ENCODE measurements around the gene FLYWCH1.

FLYWCH1 gene

DNA sequence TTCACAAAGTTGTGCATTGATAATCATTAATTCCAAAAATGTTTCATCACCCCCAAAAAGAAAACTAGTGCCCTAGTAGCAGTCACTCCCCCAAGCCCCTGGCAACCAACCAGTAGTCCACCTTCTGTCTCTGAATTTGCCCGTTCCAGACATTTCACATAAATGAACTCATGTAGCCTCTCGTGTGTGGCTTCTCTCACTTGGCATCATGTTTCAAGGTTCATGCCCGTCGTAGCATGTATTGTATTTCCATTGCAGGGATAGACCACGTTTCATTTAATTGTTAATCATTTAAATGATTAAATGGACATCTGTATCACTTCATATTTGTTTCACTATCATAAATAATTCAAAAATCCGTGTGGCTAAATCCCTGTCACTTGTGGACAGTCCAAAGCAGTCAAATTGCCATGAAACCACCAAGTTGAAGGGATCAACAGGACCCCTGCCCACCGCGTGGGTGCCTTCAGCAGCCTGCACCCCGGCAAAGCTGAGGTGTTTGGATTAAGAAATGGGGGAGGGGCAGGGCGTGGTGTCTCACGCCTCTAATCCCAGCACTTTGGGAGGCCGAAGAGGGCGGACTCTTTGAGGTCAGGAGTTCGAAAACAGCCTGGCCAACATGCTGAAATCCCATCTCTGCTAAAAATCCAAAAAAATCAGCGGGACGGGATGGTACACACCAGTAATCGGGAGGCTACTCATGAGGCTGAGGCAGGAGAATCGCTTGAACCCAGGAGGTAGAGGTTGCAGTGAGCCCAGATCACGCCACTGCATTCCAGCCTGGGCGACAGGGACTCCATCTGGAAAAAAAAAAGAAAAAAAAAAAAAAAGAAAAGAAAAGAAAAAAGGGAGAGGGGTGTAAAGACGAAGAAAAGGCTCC lies 37.5 kb upstream of the FLYWCH1 start:
- in situ Hi-C loops (cut with HindIII; ENCODE audit: low sequenced_read_pairs), result no loop called here
- TF ChIP-seq, protein P1, sequence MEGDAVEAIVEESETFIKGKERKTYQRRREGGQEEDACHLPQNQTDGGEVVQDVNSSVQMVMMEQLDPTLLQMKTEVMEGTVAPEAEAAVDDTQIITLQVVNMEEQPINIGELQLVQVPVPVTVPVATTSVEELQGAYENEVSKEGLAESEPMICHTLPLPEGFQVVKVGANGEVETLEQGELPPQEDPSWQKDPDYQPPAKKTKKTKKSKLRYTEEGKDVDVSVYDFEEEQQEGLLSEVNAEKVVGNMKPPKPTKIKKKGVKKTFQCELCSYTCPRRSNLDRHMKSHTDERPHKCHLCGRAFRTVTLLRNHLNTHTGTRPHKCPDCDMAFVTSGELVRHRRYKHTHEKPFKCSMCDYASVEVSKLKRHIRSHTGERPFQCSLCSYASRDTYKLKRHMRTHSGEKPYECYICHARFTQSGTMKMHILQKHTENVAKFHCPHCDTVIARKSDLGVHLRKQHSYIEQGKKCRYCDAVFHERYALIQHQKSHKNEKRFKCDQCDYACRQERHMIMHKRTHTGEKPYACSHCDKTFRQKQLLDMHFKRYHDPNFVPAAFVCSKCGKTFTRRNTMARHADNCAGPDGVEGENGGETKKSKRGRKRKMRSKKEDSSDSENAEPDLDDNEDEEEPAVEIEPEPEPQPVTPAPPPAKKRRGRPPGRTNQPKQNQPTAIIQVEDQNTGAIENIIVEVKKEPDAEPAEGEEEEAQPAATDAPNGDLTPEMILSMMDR (IDR thresholded peaks at IDR 0.05; ENCODE audit: low read depth, low read length), result no peak
- no peak overlapping the region for H3K4me3 ChIP-seq (ENCODE audit: low read depth, low read length)
- DNase-seq (ENCODE audit: low read depth, low spot score), result no peak

DNA sequence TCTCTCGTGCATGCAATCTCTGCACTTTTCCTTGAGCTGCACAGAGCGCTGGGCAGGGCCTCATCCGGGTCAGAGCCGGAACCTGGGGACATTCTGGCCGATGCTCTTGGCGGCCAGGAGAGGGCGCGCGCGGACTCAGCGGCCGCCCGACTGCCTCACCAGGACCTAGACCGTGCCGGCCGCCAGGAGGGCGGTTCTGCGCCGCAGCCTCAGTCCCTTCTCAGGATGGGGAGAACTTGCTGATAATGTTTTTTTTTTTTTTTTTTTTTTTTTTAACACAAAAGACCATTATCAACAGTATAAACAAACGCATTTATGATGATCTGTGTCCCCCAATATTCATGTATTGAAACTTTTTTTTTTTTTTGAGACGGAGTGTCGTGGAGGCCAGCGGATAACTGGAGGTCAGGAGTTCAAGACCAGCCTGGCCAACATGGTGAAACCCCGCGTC lies 36.8 kb upstream of the FLYWCH1 start:
- TF ChIP-seq, protein P1 (IDR thresholded peaks at IDR 0.05; ENCODE audit: low read depth, low read length), result peak; percentile 91
- no peak overlapping the region for H3K4me3 ChIP-seq (ENCODE audit: low read depth, low read length)
- in situ Hi-C loops (cut with HindIII; ENCODE audit: low sequenced_read_pairs), result no loop called here
- peak; percentile 56 for DNase-seq (ENCODE audit: low read depth, low spot score)

DNA sequence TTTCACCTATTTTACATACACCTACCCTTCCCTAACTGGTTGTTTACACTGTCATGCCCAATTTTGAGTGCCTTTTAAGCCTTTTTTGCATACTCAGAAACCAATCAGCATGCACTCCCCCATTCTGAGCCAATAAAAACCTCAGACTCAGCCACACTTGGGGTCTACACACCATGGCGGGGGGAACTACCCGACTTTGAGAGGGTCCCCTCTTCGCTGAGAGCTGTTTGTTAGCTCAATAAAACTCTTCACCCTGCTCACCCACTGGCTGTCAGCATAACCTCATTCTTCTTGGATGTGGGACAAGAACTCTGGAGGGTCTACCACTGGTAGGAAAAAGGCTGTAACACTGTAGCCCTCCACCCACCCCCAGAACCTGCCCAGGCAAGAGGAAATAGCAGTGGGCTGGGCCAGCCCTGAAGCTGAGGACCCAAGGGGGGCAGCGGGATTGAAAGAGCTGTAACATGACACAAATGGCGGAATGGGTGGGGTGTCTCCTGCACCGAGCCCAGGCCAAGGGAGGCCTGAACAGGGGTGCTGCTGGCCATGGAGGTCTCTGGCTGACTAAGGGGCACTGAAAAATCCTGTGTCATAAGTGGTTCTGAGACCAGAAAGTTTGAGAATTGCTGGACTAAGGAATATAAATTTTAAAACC lies 31.8 kb upstream of the FLYWCH1 start:
- in situ Hi-C loops (cut with HindIII; ENCODE audit: low sequenced_read_pairs), result no loop called here
- DNase-seq (ENCODE audit: low read depth, low spot score), result no peak
- H3K4me3 ChIP-seq (ENCODE audit: low read depth, low read length), result no peak overlapping the region
- TF ChIP-seq, protein P1 (IDR thresholded peaks at IDR 0.05; ENCODE audit: low read depth, low read length), result no peak

DNA sequence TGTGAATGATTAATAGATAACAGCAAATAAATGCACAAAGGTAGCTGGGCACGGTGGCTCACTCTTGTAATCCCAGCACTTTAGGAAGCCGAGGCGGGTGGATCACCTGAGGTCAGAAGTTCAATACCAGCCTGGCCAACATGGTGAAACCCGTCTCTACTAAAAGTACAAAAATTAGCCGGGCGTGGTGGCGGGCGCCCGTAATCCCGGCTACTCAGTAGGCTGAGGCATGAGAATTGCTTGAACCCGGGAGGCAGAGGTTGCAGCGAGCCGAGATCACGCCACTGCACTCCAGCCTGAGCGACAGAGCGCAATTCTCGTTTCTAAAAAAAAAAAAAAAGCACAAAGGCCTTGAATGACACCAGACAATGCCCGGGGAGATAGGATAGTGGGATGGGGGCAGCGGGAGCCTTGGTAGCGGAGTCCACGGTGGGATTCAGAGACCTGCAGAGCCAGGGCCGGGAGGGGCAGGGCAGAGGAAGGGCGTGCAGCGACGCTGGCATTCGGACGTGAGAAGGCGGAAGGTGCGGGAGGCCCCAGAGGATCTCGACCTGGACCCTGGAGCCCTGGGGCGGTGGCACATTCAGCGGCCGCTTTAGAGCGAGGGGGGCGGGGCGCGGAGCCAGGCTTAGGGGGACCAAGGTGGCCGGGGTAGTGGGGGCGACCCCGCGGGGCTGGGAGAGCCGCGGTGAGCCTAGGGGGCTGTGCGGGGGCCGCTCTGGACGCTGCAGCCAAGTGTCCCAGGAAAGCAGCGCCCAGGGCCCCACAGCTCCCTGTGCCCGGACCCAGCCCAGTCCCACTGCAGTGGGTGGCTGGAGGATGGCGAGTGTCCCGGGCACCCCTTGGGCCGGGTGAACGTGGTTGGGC lies 29.7 kb upstream of the FLYWCH1 start:
- peak overlapping the region; percentile 79 for H3K4me3 ChIP-seq (ENCODE audit: low read depth, low read length)
- TF ChIP-seq, protein P1 (IDR thresholded peaks at IDR 0.05; ENCODE audit: low read depth, low read length), result no peak
- in situ Hi-C loops (cut with HindIII; ENCODE audit: low sequenced_read_pairs), result no loop called here
- no peak for DNase-seq (ENCODE audit: low read depth, low spot score)

DNA sequence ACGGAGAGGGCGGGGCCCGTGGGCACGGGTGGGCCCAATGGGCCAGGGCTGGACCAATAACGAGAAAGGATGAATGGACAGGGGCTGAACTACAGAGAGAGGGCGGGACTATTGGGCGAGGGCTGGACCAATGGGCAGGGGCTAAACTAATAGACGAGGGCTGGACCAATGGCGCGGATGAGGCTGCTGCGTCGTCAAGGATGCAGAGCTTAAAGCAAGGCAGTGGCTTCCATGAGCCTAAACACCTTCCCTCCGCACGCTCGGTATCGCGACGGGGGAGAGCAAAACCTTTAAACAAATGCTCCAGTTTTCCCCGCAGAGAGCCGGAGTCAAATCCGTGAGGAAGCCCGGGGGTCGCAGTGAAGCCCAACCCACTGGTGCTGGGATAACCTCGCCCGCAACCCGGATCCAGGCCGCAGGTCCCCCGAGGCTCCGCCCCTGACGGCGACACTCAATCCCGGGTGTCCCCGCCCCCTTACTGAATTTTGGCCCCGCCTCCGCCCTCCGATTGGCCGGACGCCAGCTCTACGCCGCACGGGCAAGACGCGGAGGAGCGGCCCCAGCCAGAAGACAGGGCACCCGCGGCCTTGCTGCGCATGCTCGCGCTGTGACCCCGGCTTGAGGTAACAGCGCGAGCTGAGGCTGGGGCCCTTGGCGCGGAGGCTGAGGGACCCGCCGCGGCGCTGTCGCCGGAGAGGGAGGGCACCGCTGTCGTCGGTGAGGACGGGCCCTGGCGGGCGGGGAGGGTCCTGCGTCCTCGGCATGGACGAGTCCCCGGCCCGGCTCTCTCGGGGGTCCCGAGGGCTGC lies 28.9 kb upstream of the FLYWCH1 start, which contains the start of gene FLYWCH2:
Gene FLYWCH2 (plus strand): TSS at position 566 of the 808 bp plus-strand sequence. CDS start 13,235 bp downstream, outside the sequence.
- in situ Hi-C loops (cut with HindIII; ENCODE audit: low sequenced_read_pairs), result no loop called here
- DNase-seq (ENCODE audit: low read depth, low spot score), result peak; percentile 99
- peak within 1 kb of the TSS; percentile 79 for H3K4me3 ChIP-seq (ENCODE audit: low read depth, low read length)
- TF ChIP-seq, protein P1 (IDR thresholded peaks at IDR 0.05; ENCODE audit: low read depth, low read length), result no peak

Data from astrocyte of the spinal cord (primary cell).